Kidney (tissue), 14 donors: ENCODE measurements around the gene SLC25A13. TPM values are rescaled to one million over a fixed set of nuclear protein-coding genes. Genes with fewer than 3 reads are reported as not detected.
"Not testable (repeated sequence)": the region's sequence is repeated elsewhere in the genome, so short reads cannot be mapped to it uniquely, and the experiment has no call there.

Experiments used
- DNase-seq, 5 donors: peaks; one replicate each; pipeline ENCODE4 v3.0.0-alpha.2; 2013 to 2020
- FAIRE-seq: peaks from 2 replicates; lab custom pipeline; 2012; peaks lifted over from hg19 to GRCh38; lab: Jason Lieb, UNC
- H3K27ac ChIP-seq, 2 donors: one replicate each; pipeline ENCODE4 v1.7.0; 2013; ENCODE audit warnings: low read depth in 2 of 2, low read length in 2 of 2, inconsistent platforms in 1 of 2
- H3K27me3 ChIP-seq: one replicate; pipeline ENCODE4 v1.7.1; 2013; ENCODE audit warnings: low read length, inconsistent platforms; ENCODE audit not compliant: control insufficient read depth, insufficient read depth
- H3K36me3 ChIP-seq, 3 donors: one replicate each; pipeline versions ENCODE4 v1.7.0 to v1.7.1; 2013; ENCODE audit warnings: low read length in 3 of 3, control low read depth in 1 of 3, inconsistent platforms in 1 of 3; ENCODE audit not compliant: insufficient read depth in 3 of 3, control insufficient read depth in 2 of 3
- H3K4me1 ChIP-seq, 3 donors: one replicate each; pipeline versions ENCODE4 v1.7.0 to v1.7.1; 2013; ENCODE audit warnings: low read length in 3 of 3, inconsistent platforms in 1 of 3, low read depth in 1 of 3; ENCODE audit not compliant: control insufficient read depth in 2 of 3, insufficient read depth in 2 of 3
- H3K4me3 ChIP-seq, 3 donors: one replicate each; pipeline versions ENCODE4 v1.7.0 to v1.8.1; 2013; ENCODE audit warnings: low read length in 3 of 3, control low read depth in 1 of 3, inconsistent platforms in 1 of 3
- H3K9ac ChIP-seq, 3 donors: one replicate each; pipeline versions ENCODE4 v1.7.0 to v1.7.1; 2013; ENCODE audit warnings: low read length in 3 of 3, control low read depth in 1 of 3, inconsistent platforms in 1 of 3
- H3K9me3 ChIP-seq, 3 donors: one replicate each; pipeline versions ENCODE4 v1.7.0 to v1.7.1; 2013; ENCODE audit warnings: low read length in 3 of 3, control low read depth in 1 of 3, inconsistent platforms in 1 of 3; ENCODE audit not compliant: control insufficient read depth in 2 of 3, insufficient read depth in 1 of 3
- intact Hi-C: fragments of 100-400 bp; cut with DNase I; formaldehyde crosslinking; loops from one replicate; pipeline ENCODE4 v1.11.1; 2022
- polyA plus RNA-seq: library from polyadenylated mRNA; stranded (reverse); fragments of 350-450 nt; fragmentation: Illumina TruSeq; extraction: RNeasy Lipid Tissue Mini Kit (QIAGEN cat#74804); gene quantifications from one replicate; pipeline ENCODE4 v1.2.3, GENCODE V29; 2014; ENCODE audit warnings: low read depth, low replicate concordance; ENCODE audit not compliant: insufficient read depth
- total RNA-seq: library from RNA; stranded (reverse); fragmentation: NEBNext Ultra II Directional; extraction: Animal tissue kit (Norgen Biotek cat#: 25700); gene quantifications from one replicate; pipeline ENCODE4 v1.2.1, GENCODE V29; 2021
- TF ChIP-seq, protein P1 (sequence below): IDR thresholded peaks from 3 replicates; pipeline ENCODE4 v1.5.1; 2012; ENCODE audit warnings: mild to moderate bottlenecking, moderate library complexity, borderline replicate concordance; ENCODE audit not compliant: insufficient read depth; ENCODE audit errors: extremely low read depth
- donor health status: control.
- donor health status: control.
- donor health status: control.
- donor health status: control.
- donor health status: control.
- donor health status: DM: yes; HTN: yes; CAD: no.
- donor health status: Normal renal cell carcinoma (clear cell type).

SLC25A13 gene
- total and polyA plus RNA-seq, 2 donors from 2014 or later = 23.9 to 32.1 TPM

DNA sequence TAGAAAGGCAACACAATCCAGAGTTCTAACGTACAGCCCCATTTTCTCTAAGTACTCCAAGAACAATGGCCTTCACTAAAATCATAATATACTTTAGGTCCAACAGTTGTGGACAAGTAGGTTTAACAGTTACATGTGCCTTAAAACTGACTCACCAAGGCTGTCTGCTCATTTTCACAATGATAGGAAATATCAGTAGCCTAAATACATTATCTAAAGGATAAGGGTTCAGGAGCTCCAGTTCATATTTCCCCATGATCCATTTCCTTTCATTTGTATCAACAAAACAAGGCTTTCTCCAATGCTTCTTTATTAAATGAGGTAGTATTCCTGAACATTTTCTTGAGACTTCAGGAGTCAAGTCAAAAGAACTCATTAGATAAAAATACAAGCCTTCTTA lies 164.0 kb downstream of the SLC25A13 start:
- no peak for DNase-seq
- Histone ChIP-seq H3K9me3 (no peaks in the 10 kb centered on the region), H3K9ac (no peak overlapping the region), H3K4me3 (no peak overlapping the region), H3K27ac (no peak overlapping the region), H3K36me3 (peaks cover 0 to 8% (median 0%) of the 10 kb centered on the region in 3 donors), H3K4me1 (no peaks in the 10 kb centered on the region), H3K27me3 (no peaks in the 10 kb centered on the region)
- TF ChIP-seq, protein P1, sequence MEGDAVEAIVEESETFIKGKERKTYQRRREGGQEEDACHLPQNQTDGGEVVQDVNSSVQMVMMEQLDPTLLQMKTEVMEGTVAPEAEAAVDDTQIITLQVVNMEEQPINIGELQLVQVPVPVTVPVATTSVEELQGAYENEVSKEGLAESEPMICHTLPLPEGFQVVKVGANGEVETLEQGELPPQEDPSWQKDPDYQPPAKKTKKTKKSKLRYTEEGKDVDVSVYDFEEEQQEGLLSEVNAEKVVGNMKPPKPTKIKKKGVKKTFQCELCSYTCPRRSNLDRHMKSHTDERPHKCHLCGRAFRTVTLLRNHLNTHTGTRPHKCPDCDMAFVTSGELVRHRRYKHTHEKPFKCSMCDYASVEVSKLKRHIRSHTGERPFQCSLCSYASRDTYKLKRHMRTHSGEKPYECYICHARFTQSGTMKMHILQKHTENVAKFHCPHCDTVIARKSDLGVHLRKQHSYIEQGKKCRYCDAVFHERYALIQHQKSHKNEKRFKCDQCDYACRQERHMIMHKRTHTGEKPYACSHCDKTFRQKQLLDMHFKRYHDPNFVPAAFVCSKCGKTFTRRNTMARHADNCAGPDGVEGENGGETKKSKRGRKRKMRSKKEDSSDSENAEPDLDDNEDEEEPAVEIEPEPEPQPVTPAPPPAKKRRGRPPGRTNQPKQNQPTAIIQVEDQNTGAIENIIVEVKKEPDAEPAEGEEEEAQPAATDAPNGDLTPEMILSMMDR = no peak
- no peak for FAIRE-seq
- intact Hi-C loops = no loop called here

- DNase-seq, intact Hi-C loops, H3K4me1 ChIP-seq, H3K9me3 ChIP-seq, H3K27ac ChIP-seq, H3K36me3 ChIP-seq, H3K4me3 ChIP-seq, H3K9ac ChIP-seq, H3K27me3 ChIP-seq, FAIRE-seq: not testable (repeated sequence)
These were observed 167.4 kb downstream of the SLC25A13 start for GRCh38 chr7:96154506-96154905.

DNA sequence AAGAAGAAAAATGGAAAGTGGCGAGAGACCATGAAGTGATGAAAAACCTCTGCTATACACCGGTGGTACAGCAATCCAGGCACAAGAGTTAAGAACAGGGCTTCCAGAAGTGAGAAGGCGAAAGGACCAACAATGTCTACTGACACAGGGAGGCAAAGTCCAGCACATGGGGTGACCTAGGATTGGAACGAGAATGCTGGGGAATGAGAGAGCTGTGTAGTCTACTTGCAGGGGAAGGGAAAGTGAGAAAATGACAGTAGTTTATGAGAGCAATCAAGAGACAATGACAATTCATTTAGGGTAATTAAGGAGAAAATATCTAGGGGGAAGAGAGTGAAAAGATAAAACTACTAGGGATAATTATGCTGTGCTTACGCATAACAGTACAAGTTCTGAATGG lies 169.2 kb downstream of the SLC25A13 start:
- TF ChIP-seq, protein P1 = no peak
- Histone ChIP-seq H3K27ac (no peak overlapping the region), H3K9me3 (no peaks in the 10 kb centered on the region), H3K9ac (no peak overlapping the region), H3K36me3 (peaks cover 0 to 10% (median 0%) of the 10 kb centered on the region in 3 donors), H3K27me3 (no peaks in the 10 kb centered on the region), H3K4me1 (no peaks in the 10 kb centered on the region), H3K4me3 (no peak overlapping the region)
- FAIRE-seq = no peak
- DNase-seq = no peak
- intact Hi-C loops = no loop called here

DNA sequence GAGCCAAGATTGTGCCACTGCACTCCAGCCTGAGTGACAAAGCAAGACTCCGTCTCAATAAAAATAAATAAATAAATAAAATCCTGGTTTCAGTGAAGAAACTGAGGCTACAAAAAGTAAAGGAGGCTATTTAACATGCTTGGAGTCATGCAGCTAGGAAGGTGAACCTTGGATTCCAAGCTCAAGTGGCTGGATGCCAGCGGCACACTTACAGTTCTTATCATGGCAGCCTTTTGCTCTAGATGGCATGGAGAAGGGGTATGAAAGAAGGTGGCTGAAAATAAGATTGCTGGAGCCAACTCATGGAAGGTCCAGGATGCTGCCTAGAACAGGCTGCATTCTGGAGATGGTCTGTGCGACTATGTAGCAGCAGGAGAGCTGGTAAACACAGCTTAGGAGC lies 170.0 kb downstream of the SLC25A13 start:
- H3K9me3 ChIP-seq = no peaks in the 10 kb centered on the region
- TF ChIP-seq, protein P1 = no peak
- peaks cover 0 to 7% (median 0%) of the 10 kb centered on the region in 3 donors for H3K36me3 ChIP-seq
- H3K27ac ChIP-seq = no peak overlapping the region
- intact Hi-C loops = no loop called here
- H3K4me1 ChIP-seq = no peaks in the 10 kb centered on the region
- H3K9ac ChIP-seq = no peak overlapping the region
- no peaks in the 10 kb centered on the region for H3K27me3 ChIP-seq
- DNase-seq = no peak
- FAIRE-seq = no peak
- H3K4me3 ChIP-seq = no peak overlapping the region
